MG63 (cell line): ENCODE data around the gene LGALS8. TPM values are rescaled to one million over a fixed set of nuclear protein-coding genes. Genes with fewer than 3 reads are reported as not detected.
A peak's percentile ranks its signal among the peaks of the same experiment; 100 is the strongest.
"Not testable (repeated sequence)": the region's sequence is repeated elsewhere in the genome, so short reads cannot be mapped to it uniquely, and the experiment has no call there.

Source experiments
- DNase-seq: peaks from one replicate; pipeline ENCODE4 v3.0.0-alpha.2; 2020
- H3K27me3 ChIP-seq: fragments of 250-450 bp; sonication (Bioruptor Pico); 2 replicates; pipeline ENCODE4 v1.5.1; 2020; ENCODE audit warnings: mild to moderate bottlenecking, moderate library complexity
- H3K36me3 ChIP-seq: fragments of 250-450 bp; sonication (Bioruptor Pico); 2 replicates; pipeline ENCODE4 v1.5.1; 2020; ENCODE audit warnings: mild to moderate bottlenecking, moderate library complexity
- H3K4me3 ChIP-seq: fragments of 250-450 bp; sonication (Bioruptor Pico); 2 replicates; pipeline ENCODE4 v1.5.1; 2020; ENCODE audit warnings: mild to moderate bottlenecking, moderate library complexity
- H3K9me3 ChIP-seq: fragments of 250-450 bp; sonication (Bioruptor Pico); 2 replicates; pipeline ENCODE4 v1.5.1; 2020; ENCODE audit warnings: mild to moderate bottlenecking, moderate library complexity
- total RNA-seq: library from RNA; depleted of rRNA; stranded (reverse); fragments of >200 nt; shearing (Covaris generic); gene quantifications from 2 replicates; pipeline ENCODE4 v1.2.3, GENCODE V29; 2014; ENCODE audit warnings: low replicate concordance; rRNA removed

LGALS8 gene
- total RNA-seq = 22.8 and 27.4 TPM in 2 replicates

GRCh38 chr1:236523704-236524141, at the start of gene LGALS8:
Gene LGALS8, plus strand, starts transcription at chr1:236523982. Its CDS starts 2,089 bp downstream, at chr1:236526071.
- peaks cover 12% of the 10 kb centered on the region for H3K36me3 ChIP-seq
- H3K9me3 ChIP-seq = no peaks in the 10 kb centered on the region
- no peaks in the 10 kb centered on the region for H3K27me3 ChIP-seq
- peak within 1 kb of the TSS; percentile 93 for H3K4me3 ChIP-seq
- DNase-seq = peak; percentile 95

GRCh38 chr1:236476019-236476418, 47.8 kb upstream of the LGALS8 start:
- Histone ChIP-seq H3K9me3 (no peaks in the 10 kb centered on the region), H3K36me3 (no peaks in the 10 kb centered on the region), H3K27me3 (peaks cover 13% of the 10 kb centered on the region; the same call in 1 of the 2 replicates), H3K4me3 (no peak overlapping the region)
- no peak for DNase-seq

DNA sequence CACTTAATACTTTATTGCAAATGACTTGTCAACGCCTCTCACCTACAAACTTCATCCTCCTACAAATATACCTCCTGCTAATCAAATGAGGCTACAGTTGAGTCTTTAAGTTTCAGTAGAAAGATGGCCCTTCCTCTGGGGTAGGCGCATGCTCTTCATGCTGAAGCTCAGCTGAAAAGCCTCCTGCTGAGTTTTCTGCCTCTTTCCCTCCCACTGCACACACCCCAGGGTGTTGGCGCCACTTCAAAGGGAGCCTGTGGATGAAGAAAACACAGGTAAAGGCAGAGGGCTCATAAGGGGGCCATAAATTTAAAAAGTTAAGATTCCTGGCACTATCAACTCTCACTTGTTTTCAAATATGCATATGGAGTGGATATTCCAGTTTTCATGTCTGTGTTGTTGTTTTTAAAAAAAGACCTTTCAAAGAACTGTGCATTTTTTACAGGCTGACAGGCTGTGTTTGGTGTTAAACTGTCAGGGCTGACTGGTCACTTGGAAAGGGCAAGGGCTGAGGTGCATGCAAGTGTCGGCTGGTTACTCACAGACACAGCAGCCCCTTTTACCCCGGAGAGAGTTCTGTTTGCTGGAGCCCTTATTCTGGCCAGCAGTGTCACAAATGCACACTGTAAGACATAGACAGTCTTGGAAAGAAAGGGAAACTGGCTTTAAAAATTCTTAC, 42.9 kb upstream of the LGALS8 start:
- Histone ChIP-seq H3K36me3 (no peaks in the 10 kb centered on the region), H3K4me3 (no peak overlapping the region), H3K9me3 (no peaks in the 10 kb centered on the region), H3K27me3 (0 out of 2 replicates have a peak, but pooled peaks cover 2% of the 10 kb centered on the region)
- no peak for DNase-seq

DNA sequence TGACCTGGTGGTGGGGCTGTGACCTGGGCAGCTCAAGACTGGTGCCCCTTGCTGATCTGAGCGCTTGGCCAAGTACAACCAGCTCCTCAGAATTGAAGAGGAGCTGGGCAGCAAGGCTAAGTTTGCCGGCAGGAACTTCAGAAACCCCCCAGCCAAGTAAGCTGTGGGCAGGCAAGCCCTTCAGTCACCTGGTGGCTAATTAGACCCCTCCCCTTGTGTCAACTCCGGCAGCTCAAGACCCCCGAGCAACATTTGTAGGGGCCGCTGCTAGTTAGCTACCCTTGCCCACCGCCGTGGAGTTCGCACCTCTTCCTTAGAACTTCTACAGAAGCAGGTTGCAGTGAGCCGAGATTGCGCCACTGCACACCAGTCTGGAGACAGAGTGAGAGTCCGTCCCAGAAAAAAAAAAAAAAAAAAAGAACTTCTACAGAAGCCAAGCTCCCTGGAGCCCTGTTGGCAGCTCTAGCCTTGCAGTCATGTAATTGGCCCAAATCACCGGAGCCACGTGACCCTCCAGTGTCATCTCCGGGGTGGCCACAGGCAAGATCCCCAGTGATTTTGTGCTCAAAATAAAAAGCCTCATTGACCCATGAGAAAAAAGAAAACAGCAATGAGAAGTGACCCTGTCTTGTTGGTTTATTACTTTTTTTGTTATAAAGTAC, 39.3 kb upstream of the LGALS8 start:
- Histone ChIP-seq H3K36me3 (no peaks in the 10 kb centered on the region), H3K27me3 (0 out of 2 replicates have a peak, but pooled peaks cover 4% of the 10 kb centered on the region)
- DNase-seq = peak; percentile 18

DNA sequence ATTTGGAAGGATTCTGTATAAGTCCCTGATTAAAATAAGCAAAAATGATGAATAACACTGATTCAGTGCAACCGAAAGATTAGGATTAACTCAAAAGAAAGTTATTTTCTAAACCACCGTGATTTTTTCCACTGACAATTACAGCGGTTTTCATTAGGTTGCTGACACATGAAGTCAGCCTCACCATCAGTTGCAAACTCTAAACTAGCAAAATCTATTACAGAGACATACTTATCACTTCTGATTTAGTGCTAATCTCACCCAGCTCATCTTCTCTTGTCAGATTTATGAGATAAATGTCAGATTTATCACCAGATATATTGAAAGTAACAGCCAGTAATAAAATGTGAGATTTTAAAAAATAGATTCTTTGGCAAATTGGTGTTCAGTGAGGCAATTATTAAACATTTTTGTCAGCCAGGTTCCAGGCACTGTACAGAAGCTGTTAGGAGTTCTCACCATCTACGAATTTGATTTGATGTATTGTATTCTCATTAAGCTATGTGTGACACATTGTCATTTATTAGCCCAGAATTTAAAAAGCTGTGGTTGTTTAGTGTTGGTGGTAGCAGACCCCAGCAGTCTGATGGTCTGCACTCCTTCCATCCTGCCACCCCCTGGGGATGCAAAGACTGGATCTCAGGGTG, 37.3 kb upstream of the LGALS8 start:
- H3K9me3 ChIP-seq = no peaks in the 10 kb centered on the region
- H3K4me3 ChIP-seq = no peak overlapping the region
- no peaks in the 10 kb centered on the region for H3K36me3 ChIP-seq
- H3K27me3 ChIP-seq = 0 out of 2 replicates have a peak, but pooled peaks cover 2% of the 10 kb centered on the region
- no peak for DNase-seq

More for the DNA sequence above, 39.3 kb upstream of the LGALS8 start:
- no peaks in the 10 kb centered on the region for H3K9me3 ChIP-seq
- H3K4me3 ChIP-seq = no peak overlapping the region

DNA sequence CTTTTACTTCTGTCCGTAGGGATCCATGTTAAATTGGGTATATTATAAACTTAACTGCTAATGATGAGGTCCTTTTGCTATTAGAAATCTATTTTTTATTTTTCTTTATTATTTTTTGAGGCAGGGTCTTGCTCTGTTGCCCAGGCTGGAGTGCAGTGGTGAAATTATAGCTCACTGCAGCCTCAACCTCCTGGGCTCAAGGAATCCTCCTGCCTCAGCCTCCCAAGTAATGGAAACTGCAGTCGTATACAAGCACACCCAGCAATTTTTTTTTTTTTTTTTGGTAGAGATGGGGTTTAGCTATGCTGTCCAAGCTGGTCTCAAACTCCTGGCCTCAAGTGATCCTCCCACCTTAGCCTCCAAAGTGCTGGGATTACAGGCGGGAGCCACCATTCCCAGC, 34.6 kb upstream of the LGALS8 start:
- not testable (repeated sequence) for H3K27me3 ChIP-seq, H3K9me3 ChIP-seq, H3K36me3 ChIP-seq, H3K4me3 ChIP-seq, DNase-seq

DNA sequence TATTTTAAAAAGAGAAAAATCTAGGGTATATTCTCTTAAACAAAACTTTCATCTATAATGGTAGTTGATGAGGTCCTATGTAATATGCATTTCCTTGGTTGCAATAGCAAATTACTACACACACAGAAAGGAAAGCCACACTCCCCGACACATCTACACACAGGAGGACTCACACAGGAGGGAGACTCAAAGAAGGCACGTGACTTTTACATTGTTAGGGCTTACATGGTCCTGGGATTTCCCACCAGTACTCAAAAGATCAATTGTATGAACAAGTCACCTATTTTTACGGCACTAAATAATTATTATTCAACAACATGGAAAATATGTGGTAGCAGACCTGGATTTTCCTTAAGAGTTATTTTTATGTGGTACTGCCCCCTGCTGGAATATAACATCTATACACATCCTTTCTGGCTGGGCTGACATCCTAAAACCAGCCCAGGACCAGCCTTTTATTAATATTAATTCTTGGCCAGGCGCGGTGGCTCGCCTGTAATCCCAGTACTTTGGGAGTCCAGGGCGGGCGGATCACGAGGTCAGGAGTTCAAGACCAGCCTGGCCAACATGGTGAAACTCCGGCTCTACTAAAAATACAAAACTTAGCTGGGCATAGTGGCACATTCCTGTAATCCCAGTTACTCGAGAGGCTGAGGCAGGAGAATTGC, 33.9 kb upstream of the LGALS8 start:
- H3K36me3 ChIP-seq = no peaks in the 10 kb centered on the region
- DNase-seq = no peak
- no peaks in the 10 kb centered on the region for H3K9me3 ChIP-seq
- H3K27me3 ChIP-seq = 0 out of 2 replicates have a peak, but pooled peaks cover 2% of the 10 kb centered on the region
- no peak overlapping the region for H3K4me3 ChIP-seq

DNA sequence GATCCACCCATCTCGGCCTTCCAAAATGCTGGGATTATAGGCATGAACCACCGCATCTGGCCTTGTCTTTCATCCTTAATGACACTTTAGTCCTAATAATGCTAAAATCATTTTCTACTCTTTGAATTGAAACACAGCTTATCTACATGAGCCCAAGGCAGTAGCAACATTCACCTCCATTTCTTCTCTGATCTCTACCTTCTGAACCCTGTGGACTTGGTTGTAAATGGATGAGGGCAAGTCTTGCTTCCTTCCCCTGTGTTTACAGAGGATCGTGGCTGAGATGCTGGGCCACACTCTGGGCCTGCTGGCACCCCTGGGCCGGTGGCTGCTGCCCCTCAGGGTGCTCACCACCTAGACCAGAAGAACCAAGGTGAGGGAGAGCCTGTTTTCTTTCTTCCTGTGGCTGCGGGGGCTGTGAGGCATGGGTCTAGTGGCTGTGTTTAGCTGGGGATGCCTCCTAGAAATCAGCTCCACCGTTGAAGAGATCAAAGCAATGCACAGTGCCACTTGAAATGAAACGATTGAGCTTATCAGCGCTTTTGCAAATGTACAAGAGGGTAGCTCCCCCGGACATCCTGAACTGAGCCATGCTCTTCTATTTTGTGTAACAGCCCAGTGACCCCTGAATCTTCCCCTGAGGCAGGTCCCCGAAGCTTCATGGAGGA, 32.2 kb upstream of the LGALS8 start:
- DNase-seq = no peak
- 0 out of 2 replicates have a peak, but pooled peaks cover 2% of the 10 kb centered on the region for H3K27me3 ChIP-seq
- no peak overlapping the region for H3K4me3 ChIP-seq
- H3K36me3 ChIP-seq = no peaks in the 10 kb centered on the region
- H3K9me3 ChIP-seq = no peaks in the 10 kb centered on the region

GRCh38 chr1:236492378-236492777, 31.4 kb upstream of the LGALS8 start:
- no peak for DNase-seq
- Histone ChIP-seq H3K4me3 (no peak overlapping the region), H3K9me3 (no peaks in the 10 kb centered on the region), H3K36me3 (no peaks in the 10 kb centered on the region), H3K27me3 (0 out of 2 replicates have a peak, but pooled peaks cover 2% of the 10 kb centered on the region)

GRCh38 chr1:236494082-236494481, 29.7 kb upstream of the LGALS8 start:
- DNase-seq = no peak
- Histone ChIP-seq H3K4me3 (no peak overlapping the region), H3K9me3 (no peaks in the 10 kb centered on the region), H3K36me3 (no peaks in the 10 kb centered on the region), H3K27me3 (no peaks in the 10 kb centered on the region)

DNA sequence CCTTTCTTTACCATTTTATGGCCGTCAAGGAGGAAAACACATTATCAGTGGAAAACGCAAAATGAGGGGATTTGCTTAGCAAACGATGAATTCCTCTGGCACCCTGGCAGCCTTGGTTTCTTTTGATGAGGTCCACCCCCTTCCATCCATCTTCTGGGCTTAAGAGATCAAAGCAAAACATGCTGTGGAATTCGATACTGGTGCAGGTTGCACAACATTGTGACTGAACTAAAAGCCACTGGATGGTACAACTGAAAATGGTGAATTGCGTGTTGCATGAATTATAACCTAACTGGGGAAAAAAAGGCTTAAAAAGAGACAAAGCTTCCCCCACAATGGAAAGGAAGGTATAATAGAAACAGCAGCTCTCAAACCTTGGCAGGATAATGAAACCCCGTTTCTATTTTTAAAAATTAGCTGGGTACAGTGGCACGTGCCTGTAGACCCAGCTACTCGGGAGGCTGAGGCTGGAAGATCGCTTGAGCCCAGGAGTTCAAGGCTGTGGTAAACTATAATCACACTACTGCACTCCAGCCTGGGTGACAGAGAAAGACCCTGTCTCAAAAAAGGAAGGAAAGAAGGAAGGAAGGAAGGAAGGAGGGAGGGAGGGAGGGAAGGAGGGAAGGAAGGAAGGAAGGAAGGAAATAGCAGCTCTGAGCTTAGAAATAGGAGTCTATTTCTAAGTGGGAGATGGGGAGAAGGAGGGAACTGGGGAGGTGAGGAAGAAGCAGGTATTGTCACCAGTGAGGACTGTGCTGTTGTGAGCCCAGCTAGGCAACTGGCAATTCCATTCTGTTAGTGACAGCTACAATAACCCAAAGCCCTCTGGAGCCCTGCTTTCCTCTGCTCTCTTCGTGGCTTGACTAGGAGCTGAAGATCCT, 29.0 kb upstream of the LGALS8 start:
- Histone ChIP-seq H3K36me3 (no peaks in the 10 kb centered on the region), H3K9me3 (no peaks in the 10 kb centered on the region), H3K27me3 (no peaks in the 10 kb centered on the region), H3K4me3 (no peak overlapping the region)
- no peak for DNase-seq

GRCh38 chr1:236495467-236496112, 28.2 kb upstream of the LGALS8 start:
- H3K9me3 ChIP-seq = no peaks in the 10 kb centered on the region
- no peaks in the 10 kb centered on the region for H3K27me3 ChIP-seq
- H3K36me3 ChIP-seq = no peaks in the 10 kb centered on the region
- H3K4me3 ChIP-seq = no peak overlapping the region
- DNase-seq = no peak

- Histone ChIP-seq H3K27me3 (no peaks in the 10 kb centered on the region), H3K36me3 (no peaks in the 10 kb centered on the region), H3K9me3 (no peaks in the 10 kb centered on the region), H3K4me3 (no peak overlapping the region)
- DNase-seq = no peak
Observed at GRCh38 chr1:236497908-236498307, 25.9 kb upstream of the LGALS8 start.

- Histone ChIP-seq H3K36me3 (no peaks in the 10 kb centered on the region), H3K27me3 (no peaks in the 10 kb centered on the region), H3K4me3 (no peak overlapping the region), H3K9me3 (no peaks in the 10 kb centered on the region)
- DNase-seq = no peak
Observed at GRCh38 chr1:236501093-236501492, 22.7 kb upstream of the LGALS8 start.

DNA sequence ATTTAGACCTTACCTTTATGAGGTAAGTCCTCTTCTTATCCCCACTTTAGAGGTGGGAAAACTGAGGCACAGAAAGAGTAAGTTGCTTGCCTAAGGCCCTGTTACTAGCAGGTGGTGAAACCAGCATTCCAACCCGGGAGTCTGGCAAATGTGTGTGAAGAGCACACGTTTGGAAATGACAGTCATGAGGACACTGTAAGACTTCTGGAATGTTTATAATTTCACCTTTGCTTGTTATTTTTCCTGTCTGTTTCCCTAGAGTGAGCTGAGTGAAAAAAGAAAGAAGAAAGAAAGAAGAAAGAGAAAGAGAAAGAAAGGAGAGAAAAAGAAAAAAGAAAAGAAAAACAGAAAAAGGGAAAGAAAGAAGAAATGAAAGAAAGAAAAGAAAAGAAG, 21.2 kb upstream of the LGALS8 start:
- Histone ChIP-seq H3K9me3 (no peaks in the 10 kb centered on the region), H3K36me3 (no peaks in the 10 kb centered on the region), H3K27me3 (no peaks in the 10 kb centered on the region), H3K4me3 (no peak overlapping the region)
- no peak for DNase-seq
